HG03066 (cell line): ENCODE results near the gene CDT1.
"Not testable (repeated sequence)": the region's sequence is repeated elsewhere in the genome, so short reads cannot be mapped to it uniquely, and the experiment has no call there.

Source experiments
- ATAC-seq: cut with Tn5 transposase; IDR thresholded peaks from one replicate; pipeline ENCODE4 v1.9.1; 2021; ENCODE audit warnings: low read depth; ENCODE audit not compliant: unreplicated experiment

The CDT1 gene

DNA sequence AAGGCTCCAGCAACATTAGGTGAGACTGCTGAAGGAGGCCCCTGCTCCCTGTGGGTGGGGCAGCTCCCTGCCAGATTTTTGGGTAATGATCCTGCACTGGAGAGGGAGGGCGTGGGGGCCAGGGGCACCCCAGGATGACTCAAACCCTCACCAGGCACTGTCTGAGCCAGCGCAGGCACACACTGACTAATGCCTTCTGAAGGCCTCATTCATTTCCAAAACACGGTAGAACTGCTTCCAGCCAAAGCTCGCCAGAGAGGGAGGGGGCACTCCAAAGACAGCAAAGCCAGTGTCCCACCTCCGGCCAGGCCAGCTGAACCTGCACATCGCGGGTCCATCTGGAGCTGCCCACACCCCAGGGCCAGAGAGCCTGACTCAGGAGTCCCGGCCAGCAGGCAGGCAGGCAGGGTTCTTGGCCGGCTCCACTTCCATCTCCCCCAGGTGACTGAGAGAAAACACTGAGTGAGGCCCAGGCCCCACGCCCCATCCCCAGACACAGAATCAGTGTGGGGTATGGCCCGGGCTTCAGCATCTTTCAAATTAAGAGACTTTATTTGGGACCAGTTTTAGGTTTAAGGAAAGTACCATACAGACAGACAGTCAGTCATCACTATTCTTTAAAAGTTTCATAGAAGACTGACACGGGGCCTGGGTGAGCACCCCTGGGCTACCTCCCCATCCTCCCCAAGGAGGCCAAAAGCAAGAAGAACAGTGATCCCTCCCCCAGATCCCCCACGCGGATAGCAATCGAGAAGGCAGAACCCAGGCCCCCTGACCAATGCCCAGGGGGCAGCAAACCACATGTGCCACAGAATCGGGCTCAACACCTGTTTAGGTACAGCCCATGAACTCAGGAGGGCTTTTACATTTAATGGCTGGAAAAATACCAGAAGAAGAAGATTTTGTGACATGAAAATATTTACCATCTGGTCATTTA is 20.9 kb upstream of the CDT1 start:
- ATAC-seq = no peak

DNA sequence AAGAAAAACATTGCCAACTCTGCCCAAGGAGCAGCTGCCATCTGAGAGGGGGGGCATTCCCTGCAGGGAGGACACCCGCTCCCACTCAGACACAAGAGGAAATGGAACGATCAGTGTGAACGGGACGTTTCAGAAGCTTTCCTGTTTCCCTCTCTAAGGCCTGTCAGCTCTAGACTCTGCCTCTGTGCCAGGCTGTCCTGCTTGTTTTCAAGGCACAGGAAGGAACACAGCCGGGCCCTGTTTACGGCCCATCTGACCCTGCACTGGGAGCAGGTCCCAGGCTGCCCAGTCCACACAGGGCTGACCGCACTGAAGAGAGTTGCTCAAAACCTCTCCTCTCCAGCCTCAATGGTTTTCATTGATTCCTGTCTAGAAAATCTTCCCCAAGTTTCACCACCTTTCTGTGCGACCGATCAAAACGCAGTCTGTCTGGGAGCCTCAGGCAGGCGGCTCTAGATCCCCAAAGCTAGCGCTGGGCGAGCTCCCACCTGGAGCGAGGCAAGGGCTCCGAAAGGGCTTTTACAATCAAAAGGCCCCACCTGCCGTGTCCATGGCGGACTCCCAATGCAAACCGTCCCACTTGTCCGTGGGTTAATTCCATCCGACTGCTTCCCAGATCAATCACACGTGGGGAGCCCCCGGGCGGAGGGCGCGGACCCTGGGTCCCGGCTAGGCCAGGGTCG is 20.1 kb upstream of the CDT1 start:
- ATAC-seq = no peak

DNA sequence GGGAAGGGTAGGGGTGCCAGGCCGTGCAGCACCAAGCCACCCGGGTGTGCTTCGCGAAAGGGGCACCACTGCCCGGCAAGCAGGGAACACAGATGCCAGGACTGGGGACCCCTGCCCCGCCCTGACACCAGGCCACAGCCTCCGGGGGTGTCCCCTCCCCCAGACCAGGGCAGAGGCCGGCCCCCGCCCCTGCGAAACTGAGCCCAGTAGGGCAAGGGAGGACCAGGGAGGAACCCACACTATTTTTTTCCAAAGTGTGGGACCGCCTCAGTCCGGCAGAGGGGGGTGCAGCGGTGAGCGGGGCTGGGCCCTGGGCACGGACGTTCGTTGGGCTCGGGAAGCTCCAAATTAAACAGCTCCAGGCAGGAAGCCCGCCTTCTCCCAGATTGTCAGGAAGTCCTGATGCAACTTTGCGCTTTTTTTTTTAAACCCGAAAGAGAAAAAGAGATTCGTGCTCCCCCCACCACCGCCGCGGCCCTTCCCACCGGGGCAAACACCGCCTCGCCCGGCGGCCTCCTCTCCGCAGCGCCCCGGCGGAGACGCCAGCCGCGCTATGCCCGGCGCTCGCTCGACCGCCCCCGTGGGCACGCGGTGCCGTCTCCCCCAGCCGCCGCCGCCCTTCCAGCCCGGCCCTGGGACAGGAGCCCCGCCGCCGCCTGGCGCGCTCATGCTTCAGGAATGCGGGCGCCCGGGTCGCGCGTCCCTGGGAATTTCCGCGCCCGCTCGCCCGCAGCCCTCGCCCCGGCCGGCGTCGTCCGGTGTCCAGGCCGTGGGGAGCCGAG is 19.3 kb upstream of the CDT1 start:
- ATAC-seq = no peak

DNA sequence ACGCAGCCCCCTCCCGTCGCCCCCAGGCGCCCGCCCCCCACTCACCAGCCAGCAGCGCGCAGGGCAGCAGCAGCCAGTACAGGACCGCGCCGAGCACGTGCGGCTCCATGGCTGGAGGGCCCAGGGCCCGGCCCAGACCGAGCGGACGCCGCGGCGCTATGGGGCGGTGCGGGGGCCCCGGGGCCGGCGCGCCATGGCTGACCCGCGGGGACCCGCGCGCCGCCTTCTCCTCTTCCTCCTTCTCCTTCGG is 18.8 kb upstream of the CDT1 start:
- ATAC-seq = no peak

DNA sequence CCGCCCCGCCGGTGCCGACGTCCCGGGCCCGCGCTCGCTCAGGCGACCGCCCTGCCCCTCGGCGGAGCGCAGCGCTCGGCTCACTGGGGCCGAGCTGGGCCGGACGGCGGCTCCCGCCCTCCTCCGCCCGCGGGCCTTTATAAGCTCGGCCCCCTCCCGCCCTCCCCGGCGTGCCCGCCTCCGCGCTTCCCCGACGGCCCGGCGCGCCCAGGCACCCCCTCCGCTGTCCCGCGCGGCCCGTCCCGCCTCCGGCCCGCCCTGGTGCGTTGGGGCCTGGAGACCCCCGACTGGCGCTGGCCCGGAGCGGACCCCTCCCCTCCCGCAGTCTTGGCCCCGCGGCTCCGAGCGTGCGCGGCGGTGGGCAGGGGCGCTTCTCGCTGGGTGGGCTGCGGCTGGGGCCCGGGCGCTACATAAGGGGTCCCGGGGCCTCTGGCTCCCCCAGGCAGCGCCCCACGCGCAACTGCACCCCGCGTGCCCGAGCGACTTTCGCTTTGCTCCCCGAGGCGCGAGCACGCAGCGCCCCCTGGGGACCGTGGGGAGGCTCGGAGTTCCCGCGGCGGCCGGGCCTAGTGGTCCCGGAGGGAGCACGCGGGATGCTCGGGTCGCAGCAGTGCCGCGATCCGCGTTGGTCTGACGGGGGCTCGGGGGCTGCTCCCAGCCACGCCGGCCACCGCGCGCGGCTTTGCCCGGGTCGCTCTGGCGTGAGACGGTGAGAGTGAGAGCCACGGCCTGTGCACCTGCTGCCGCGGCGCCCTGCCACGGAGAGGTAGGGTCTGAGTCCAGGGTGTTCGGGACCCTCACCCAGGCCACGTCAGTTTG is 18.3 kb upstream of the CDT1 start, which contains the start of gene PIEZO1:
Gene PIEZO1, minus strand, starts transcription at position 115 of the 819 bp plus-strand sequence. CDS start 256 bp downstream, outside the sequence.
- no peak for ATAC-seq

DNA sequence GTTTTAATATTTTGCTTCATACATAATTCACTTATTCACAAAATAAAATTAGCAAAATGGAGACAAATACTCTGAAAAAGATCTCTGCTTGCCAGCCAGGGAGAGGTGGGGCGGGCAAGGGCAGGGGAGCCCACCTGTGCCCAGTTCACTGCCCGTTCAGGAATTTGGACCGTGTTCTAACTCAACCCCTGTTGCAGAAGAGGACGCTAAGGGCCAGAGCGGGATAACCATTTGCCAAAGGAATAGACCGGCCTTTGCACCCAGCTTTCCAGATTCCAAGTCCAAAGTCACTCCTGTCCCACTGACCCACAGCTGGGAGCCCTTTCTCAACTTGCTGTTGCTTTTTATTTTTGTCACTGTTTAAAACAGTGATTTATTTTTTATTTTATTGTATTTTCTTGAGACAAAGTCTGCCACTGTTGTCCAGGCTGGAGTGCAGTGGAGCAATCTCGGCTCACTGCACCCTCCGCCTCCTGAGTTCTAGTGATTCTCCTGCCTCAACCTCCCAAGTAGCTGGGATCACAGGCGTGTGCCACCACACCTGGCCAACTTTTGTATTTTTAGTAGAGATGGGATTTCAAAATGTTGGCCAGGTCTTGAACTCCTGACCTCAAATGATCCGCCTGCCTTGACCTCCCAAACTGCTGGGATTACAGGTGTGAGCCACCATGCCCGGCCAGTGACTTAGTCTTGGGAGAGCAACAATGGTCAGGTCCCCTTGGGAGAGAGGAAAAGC is 15.8 kb upstream of the CDT1 start:
- no peak for ATAC-seq

DNA sequence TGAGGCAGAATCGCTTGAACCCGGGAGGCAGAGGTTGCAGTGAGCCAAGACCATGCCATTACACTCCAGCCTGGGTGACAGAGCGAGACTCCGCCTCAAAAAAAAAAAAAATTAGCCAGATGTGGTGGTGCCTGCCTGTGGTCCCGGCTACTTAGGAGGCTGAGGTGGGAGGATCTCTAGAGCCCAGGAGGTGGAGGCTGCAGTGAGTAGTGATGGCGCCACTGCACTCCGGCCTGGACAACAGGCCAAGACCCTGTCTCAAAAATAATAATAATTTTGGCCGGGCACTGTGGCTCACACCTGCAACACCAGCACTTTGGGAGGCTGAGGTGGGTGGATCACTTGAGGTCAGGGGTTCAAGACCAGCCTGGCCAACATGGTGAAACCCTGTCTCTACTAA is 14.8 kb upstream of the CDT1 start:
- not testable (repeated sequence) for ATAC-seq

DNA sequence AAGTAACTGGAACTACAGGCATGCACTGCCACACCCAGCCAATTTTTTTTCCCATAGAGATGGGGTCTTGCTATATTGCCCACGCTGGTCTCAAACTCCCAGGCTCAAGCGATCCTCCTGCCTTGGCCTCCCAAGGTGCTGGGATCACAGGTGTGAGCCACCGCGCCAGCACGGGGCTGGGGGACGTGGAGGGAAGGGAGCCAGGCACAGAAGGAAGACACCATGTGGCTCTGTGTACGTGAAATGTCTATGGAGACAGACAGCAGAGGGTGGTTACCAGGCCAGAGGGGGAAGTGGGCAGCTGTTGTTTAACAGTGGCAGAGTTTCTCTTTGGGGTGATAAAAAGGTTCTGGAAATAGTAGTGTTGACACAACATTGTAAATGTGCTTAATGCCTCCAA is 14.0 kb upstream of the CDT1 start:
- ATAC-seq = no peak

DNA sequence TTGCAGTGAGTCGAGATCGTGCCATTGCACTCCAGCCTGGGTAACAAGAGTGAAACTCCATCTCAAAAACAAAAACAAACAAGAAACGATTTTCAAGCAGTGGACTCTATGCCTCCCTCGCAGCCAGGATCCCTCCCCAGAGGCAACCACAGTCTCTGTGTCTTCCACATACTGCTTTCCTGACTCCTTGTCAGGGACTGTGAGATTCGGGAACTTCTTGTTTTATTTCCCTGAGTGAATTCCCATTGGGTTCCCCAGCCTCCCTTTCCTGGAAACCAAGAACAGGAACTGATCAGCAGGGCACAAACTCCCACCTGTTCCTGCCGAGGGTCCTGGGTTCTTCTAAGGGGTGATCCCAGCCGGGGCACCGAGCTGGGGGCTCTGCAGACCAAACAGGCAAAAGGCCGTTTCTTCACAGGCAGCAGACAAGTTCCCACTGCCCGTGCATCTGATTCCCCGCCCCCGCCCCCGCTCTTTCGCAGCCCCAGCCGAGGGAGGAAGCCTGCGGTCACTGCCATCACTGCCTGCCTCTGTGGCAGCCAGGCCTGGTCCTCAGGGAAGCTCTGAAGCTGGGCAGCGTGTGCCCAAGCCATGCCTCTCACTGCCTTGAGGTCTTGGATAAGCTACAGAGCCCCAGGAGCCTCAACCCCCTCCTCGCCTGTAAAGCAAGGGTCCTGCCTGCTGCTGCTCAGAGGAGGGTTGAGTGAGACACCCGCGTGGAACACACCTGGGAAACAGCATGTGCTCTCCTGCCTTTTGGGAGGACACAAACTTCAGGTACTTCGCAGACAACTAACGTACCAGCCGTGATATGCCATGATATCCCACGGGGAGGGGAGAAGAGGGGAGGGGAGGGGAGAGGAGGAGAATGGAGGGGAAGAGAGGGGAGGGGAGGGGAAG is 13.0 kb upstream of the CDT1 start:
- ATAC-seq = no peak

DNA sequence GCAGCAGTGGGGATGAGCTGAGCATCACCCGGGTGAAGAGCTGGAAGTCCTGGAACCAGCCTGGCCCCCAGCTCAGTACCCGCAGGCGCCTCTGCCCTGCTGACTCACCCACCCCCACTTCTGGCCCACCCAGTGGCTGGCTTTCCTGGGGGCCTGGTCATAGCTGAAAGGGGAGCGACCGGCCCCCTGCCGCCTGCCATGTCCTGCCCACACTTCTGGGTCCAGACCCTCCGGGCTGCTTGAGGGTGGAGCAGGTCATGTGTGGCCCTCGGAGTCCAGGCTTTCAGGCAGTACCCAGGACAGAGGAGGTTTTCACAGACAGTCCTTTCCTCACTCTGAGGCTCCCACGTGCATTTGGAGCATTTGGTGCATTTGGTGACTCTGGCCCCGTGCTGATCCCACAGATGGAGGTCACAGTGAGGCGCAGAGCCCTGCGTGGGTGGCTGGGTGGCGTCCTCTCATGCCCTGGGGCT is 11.5 kb upstream of the CDT1 start:
- ATAC-seq = no peak

DNA sequence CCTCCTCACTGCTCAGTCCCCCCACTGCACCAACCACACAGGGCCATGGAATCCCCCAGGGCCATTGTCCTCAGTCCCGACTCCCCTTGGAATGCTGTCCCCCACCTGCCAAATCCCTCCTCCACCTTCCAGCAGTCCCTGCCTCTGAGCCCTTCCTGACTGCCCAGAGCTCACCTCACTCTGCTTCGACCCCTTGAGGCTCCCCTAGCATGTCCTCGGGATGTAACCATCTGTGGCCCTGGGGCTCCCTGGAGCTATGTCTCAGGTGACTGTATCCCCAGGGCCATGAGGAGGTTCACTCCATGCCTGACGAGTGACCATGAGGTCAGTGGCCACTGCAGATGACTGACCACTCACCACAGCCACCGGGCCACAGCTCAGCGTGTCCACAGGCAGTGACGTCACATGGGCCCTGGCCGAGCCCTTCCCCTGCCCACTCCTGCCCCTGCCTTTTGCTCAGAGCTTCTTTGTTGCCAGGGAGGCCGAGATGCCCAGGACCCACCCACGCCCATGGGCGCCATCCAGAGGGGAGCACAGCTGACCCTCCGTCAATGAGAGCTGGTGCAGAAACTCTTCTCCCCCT is 10.8 kb upstream of the CDT1 start:
- no peak for ATAC-seq

DNA sequence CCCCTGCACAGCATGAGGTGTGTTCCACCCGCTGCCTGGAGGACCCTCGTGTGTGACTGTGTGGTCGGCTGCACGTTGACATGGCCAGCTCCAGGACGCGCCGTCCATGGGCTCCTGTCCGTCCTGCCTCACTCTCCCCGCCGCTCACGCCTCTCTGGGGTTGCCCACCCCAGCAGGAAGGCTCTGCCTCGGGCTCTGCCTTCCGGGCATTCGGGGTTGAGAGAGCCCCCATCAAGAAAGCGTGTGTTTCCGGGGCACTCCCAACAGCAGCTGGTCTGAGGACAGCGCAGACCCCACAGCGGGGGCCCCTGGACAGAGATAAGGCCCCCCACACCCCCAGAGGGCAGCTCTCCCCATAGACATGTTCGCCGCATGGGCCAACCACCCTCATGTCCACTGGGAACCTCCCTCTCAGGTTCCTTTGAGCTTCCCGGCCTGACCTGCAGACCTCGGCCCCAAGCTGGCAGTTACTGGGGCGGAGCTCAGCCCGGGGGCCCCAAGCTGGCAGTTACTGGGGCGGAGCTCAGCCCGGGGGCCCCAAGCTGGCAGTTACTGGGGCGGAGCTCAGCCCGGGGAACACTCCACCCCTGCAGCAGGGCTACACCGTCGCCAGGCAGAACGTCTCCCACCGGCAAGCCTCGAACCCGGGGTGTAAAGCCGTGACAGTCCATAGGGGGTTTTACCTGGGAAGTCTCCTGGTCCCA is 10.2 kb upstream of the CDT1 start:
- ATAC-seq = no peak

DNA sequence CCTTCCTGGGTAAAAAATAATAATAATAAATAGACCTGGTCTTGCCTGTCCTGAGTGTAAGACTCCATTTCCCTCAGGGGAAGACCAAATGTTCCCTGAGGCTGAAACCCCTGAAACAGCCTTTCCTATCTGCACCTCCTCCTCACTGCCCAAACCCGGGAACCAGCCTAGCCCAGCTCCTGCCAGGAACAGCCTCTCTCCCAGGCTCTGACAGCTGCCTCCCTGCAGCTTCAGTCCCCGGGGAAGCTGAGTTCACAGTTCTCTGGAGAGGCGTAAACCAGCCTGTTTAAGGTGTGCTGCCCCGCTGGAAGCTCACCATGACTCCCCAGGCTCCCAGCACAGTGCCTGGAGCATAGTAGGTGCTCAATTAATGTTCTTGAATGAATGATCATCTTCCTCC is 7.3 kb upstream of the CDT1 start:
- no peak for ATAC-seq

DNA sequence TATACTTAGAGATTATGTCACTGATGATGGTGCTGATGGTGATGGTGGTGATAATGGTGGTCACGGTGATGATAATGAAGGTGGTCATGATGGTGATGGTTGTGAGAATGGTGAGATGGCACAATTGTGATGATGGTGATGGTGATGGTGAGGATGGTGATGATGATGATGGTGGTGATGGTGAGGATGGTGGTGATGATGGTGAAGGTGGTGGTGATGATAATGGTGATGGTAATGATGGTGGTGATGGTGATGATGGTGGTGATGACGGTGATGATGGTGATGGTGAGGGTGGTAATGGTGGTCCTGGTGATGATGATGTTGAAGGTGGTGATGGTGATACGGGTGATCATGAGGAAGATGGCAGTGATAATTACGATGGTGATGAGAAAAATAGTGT is 5.5 kb upstream of the CDT1 start:
- no peak for ATAC-seq

DNA sequence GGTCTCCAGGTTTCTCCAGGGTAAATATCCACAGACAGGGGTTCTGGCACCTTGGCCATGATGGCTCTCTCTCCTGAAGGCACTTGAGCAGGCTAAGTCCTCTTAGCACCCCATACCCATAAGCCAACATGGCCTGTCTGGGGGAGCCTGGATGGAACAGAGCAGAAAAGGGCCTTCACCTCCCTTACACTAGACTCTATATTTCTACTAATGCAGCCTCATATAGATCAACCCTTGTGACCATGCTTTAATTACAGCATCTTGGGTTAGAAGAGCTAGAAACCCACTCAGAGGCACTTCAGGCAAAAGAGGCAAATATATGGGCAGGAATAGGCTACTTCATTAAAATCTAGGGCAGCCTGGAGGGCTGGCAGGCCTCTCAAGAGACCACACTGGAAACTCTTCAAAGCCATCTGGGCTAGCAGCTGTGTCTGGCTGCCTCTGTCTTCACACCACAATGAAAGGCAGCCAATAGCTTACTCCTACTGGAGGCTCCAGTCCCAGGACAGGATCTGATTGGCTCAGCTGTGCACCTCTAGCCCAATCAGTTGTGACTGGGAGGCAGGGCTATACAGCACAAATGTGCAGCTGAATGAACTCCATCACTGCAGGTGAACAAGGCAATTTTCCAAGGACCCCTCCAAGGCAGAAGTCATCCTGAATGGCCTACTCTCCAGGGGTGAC is 4.7 kb upstream of the CDT1 start:
- no peak for ATAC-seq

DNA sequence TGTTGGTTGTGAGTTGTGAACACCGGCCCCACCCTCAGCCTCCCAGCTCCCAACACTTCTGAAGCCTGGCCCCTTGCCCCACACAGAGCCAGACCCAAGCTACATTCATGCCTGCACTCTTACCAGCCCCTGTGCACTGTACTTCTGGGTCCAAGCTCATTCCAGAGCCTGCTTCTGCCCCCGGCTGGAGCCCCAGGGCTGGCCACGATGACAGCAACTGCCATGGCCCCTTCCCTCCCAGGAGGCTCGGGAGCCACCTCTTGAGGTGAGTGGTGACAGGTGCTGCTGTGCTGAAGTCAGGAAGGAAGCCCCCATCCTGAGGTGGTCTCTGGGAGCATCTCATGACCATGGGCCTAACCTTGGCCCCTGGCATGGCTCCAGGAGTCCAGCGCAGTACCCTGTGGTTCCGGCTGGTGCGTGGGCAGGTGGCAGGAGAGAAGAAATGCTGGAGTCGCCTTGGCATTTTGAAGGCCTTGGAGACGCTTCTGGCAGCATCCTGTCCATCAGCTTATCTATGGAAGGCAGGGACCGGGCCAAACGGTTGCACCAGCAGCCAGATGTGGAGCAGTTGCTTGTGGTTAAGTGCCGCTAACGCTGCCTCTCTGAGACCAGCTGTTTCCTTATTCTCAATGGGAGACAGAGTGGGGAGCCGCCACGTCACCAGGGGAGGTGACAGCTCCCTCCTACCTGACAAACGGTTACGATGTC is 3.9 kb upstream of the CDT1 start:
- ATAC-seq = no peak

DNA sequence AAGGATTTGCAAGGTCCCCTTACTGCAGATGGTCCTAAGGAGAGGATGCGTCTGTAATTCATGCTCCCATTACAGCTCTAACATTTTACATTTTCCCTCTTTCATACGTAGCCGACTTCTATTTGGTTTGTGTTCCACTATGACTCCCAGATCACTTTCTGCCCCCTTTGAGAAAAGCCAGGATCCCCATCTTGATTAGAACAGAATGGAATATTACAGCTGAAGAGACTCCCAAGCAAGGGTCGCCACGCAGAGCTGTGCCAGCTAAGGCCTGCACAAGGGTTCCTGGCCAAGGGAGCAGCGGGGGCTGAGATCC is 3.4 kb upstream of the CDT1 start:
- ATAC-seq = no peak
